Thoracic aorta (tissue), 2 donors: Measurements from ENCODE around the gene TM4SF18. TPM values are rescaled to one million over a fixed set of nuclear protein-coding genes. Genes with fewer than 3 reads are reported as not detected.

ENCODE experiments used
- ATAC-seq: fragments of 150-250 bp; one replicate; pipeline ENCODE4 v1.8.0; 2017; ENCODE audit warnings: low read depth; ENCODE audit not compliant: insufficient number of reproducible peaks, low FRiP score
- DNase-seq: peaks from one replicate; pipeline ENCODE4 v3.0.0-alpha.2; 2020; ENCODE audit warnings: low spot score
- H3K27ac ChIP-seq, 2 donors: fragments of 200-600 bp; sonication (generic); 1 replicate in 1 of 2; 2 replicates in 1 of 2; pipeline ENCODE4 v1.5.1; 2016; ENCODE audit warnings: mild to moderate bottlenecking in 2 of 2, moderate library complexity in 2 of 2
- H3K27me3 ChIP-seq: fragments of 200-600 bp; sonication (generic); replicated peaks from 2 replicates; pipeline ENCODE4 v1.6.0; 2016; ENCODE audit warnings: mild to moderate bottlenecking; ENCODE audit not compliant: insufficient read depth
- H3K36me3 ChIP-seq: fragments of 200-600 bp; sonication (generic); one replicate; pipeline ENCODE4 v1.5.1; 2016
- H3K4me1 ChIP-seq, 2 donors: fragments of 200-600 bp; sonication (generic); 1 replicate in 1 of 2; 2 replicates in 1 of 2; pipeline versions ENCODE4 v1.5.1 to v1.6.0; 2016; ENCODE audit warnings: low read depth in 2 of 2, mild to moderate bottlenecking in 1 of 2; ENCODE audit not compliant: control insufficient read depth in 1 of 2
- H3K4me3 ChIP-seq: fragments of 200-600 bp; sonication (generic); 2 replicates; pipeline ENCODE4 v1.5.1; 2016; ENCODE audit warnings: mild to moderate bottlenecking
- H3K9me3 ChIP-seq: fragments of 200-600 bp; sonication (generic); 2 replicates; pipeline ENCODE4 v1.5.1; 2016
- total RNA-seq, 2 donors: library from RNA; depleted of rRNA; stranded (reverse); fragments of >200 nt; gene quantifications; one replicate each; pipeline versions ENCODE4 v1.1.0 to v1.2.3, GENCODE V29; 2016
- TF ChIP-seq, protein P1 (sequence below): fragments of 200-600 bp; sonication (generic); IDR thresholded peaks from one replicate; pipeline ENCODE4 v1.5.1; 2019; ENCODE audit warnings: antibody characterized with exemption

The TM4SF18 gene
- total RNA-seq, 2 donors from 2014 or later, result 1.9 to 4.9 TPM

DNA sequence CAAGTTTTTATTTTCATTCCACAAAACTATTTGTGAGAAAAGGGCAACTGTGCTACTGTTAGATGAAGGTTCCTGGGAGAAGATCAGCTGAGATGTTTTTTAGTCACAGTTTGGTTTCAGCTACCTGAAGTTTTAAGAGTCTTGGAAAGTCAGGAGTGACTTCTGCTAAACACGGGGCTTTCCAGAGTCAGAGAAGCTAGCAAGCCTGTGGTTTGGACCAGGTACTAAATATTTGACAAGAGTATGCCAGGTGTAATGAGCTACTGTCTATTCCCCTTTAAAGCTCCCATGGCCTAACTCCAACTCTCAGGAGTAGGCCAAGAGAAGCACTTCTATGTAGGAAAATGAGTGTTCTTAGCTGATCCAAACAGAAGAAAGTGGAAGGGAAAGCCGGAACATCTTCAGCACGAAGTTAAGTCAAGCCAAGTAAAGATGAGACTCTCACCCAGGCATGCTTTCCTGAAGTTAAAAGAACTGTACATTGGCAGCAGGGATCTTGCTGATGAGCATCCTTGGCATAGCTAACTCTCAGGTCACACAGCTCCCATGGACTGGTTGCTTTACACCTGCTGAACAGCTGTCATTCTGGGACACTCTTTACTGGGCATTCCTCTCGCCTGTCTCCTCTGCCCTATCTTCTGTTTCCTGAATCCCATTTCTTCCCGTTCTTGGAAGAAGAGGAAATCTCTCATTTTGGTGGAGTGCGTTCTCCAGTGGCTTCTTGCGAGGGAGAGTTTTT is 22.5 kb downstream of the TM4SF18 start:
- ATAC-seq, result no peak
- H3K27ac ChIP-seq, result no peak overlapping the region
- H3K9me3 ChIP-seq, result no peaks in the 10 kb centered on the region
- TF ChIP-seq, protein P1, sequence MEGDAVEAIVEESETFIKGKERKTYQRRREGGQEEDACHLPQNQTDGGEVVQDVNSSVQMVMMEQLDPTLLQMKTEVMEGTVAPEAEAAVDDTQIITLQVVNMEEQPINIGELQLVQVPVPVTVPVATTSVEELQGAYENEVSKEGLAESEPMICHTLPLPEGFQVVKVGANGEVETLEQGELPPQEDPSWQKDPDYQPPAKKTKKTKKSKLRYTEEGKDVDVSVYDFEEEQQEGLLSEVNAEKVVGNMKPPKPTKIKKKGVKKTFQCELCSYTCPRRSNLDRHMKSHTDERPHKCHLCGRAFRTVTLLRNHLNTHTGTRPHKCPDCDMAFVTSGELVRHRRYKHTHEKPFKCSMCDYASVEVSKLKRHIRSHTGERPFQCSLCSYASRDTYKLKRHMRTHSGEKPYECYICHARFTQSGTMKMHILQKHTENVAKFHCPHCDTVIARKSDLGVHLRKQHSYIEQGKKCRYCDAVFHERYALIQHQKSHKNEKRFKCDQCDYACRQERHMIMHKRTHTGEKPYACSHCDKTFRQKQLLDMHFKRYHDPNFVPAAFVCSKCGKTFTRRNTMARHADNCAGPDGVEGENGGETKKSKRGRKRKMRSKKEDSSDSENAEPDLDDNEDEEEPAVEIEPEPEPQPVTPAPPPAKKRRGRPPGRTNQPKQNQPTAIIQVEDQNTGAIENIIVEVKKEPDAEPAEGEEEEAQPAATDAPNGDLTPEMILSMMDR, result no peak
- H3K27me3 ChIP-seq, result no peaks in the 10 kb centered on the region
- H3K4me1 ChIP-seq, result peaks cover 14 to 35% of the 10 kb centered on the region in 2 donors
- no peak overlapping the region for H3K4me3 ChIP-seq
- DNase-seq, result no peak
- H3K36me3 ChIP-seq, result no peaks in the 10 kb centered on the region

DNA sequence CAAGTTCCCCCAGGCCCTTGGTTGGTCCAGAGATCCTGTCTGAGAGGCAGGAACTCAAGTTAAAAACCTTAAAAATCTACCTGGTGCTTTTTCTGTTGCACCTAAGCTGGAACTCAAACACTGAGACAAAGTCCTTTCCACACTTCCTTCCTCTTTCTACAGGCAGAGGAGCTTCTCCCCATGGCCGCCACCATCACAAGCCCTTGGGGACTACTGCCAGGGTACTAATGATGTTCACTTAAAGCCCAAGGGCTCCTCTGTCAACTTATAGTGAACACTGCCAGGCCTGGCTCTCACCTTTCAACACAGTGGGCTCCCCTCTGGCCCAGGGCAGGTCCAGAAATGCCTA is 26.0 kb downstream of the TM4SF18 start:
- H3K27ac ChIP-seq, result no peak overlapping the region
- TF ChIP-seq, protein P1, result no peak
- H3K27me3 ChIP-seq, result no peaks in the 10 kb centered on the region
- no peaks in the 10 kb centered on the region for H3K9me3 ChIP-seq
- ATAC-seq (no peak), DNase-seq (no peak)
- H3K4me3 ChIP-seq, result no peak overlapping the region
- peaks cover 6 to 10% of the 10 kb centered on the region in 2 donors for H3K4me1 ChIP-seq
- H3K36me3 ChIP-seq, result no peaks in the 10 kb centered on the region

DNA sequence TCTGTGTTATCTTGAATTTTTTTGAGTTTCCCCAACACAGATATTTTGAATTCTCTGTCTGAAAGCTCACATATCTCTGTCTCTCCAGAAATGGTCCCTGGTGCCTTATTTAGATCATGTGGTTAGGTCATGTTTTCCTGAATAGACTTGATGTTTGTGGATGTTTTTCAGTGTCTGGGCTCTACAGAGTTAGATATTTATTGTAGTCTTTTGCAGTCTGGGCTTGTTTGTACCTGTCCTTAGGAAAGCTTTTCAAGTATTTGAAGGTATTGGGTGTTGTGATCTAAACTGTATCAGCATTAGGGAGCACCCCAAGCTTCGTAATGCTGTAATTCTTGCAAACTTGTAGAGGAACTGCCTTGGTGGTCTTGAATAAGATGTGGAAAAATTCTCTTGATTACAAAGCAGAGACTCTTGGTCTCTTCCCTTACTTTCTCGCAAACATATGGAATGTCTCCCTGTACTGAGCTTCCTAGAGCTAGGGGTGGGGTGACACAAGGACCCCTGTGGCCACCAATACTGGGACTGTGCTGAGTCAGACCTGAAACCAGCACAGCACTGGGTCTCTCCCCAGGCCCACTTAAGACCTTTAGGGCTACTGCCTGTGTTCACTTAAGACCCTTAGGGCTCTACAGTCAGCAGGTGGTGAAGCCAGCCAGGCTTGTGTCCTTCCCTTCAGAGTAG is 26.5 kb downstream of the TM4SF18 start:
- DNase-seq (no peak), ATAC-seq (no peak)
- peaks cover 6 to 10% of the 10 kb centered on the region in 2 donors for H3K4me1 ChIP-seq
- no peaks in the 10 kb centered on the region for H3K36me3 ChIP-seq
- no peaks in the 10 kb centered on the region for H3K9me3 ChIP-seq
- no peaks in the 10 kb centered on the region for H3K27me3 ChIP-seq
- H3K27ac ChIP-seq, result no peak overlapping the region
- TF ChIP-seq, protein P1, result no peak
- H3K4me3 ChIP-seq, result no peak overlapping the region

DNA sequence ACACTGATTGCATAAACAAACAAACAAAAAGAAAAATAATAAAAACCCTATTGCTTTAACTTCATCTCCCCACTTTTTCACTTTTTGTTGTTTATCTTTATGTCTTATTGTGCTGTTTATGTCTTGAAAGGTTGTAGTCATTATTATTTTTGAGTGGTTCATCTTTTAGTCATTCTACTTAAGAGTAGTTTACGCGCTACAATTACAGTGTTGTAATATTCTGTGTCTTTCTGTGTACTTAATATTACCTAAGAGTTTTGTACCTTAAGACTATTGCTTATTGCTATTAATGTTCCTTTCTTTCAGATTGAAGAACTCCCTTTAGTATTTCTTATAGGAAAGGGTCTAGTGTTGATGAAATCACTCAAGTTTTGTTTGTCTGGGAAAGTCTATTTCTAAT is 28.1 kb downstream of the TM4SF18 start:
- TF ChIP-seq, protein P1, result no peak
- no peak for DNase-seq
- Histone ChIP-seq H3K4me1 (peaks cover 3 to 9% of the 10 kb centered on the region in 2 donors), H3K4me3 (no peak overlapping the region), H3K36me3 (no peaks in the 10 kb centered on the region), H3K9me3 (no peaks in the 10 kb centered on the region), H3K27me3 (no peaks in the 10 kb centered on the region), H3K27ac (no peak overlapping the region)
- no peak for ATAC-seq

DNA sequence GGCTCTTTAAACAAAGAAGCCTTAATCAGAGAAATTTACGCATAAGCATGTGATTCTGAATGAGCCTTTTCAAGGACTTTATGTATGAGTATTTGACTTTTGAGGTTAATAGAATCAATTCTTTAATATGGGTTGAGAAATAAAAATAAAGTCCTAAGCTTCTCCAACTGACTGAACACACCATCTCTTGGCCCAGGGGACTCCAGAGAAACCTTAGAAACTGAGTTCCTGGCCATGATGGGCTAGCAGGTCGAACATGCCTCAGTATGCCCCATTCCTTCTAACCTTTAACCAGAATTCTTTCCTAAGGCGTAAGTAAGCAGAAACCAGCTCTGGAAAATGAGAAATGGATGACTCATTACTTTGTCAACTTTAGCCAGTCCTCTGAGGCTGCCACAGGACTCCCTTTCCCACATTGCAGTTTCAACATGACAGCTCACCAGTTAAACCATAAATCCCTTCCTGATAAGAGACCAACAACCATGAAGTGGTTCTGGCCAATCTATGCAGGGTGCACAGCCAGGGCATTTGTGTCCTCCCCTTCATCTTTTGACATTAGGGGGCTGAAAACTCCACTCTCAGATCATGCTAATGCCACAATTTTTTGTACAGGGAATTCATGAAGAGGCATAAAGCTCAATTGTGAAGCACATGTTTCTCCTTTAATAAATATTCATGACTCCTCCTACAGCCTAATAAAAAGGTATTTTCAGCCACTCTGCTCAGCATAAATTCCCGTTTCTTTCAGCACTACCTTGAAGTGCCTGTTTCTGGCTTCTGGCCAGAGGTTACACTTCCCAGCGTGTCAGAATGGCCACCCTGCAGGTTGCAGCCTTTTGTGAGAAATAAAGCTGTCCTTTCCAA is 33.3 kb downstream of the TM4SF18 start:
- TF ChIP-seq, protein P1, result no peak
- ATAC-seq, result peak; percentile 82
- no peak for DNase-seq
- Histone ChIP-seq H3K4me1 (peaks cover 17 to 36% of the 10 kb centered on the region in 2 donors), H3K9me3 (no peaks in the 10 kb centered on the region), H3K4me3 (no peak overlapping the region), H3K27me3 (no peaks in the 10 kb centered on the region), H3K27ac (peak overlapping the region; percentile 37 to 68), H3K36me3 (no peaks in the 10 kb centered on the region)
